HEK293T (cell line): Measurements from ENCODE around the gene KIAA0040.
"Not testable (repeated sequence)": the region's sequence is repeated elsewhere in the genome, so short reads cannot be mapped to it uniquely, and the experiment has no call there.

Source experiments
- CTCF ChIA-PET: fragments of 350-600 bp; formaldehyde crosslinking; extraction: SDS; loops from one replicate; lab custom pipeline; 2021; ENCODE audit warnings: antibody characterized with exemption, inconsistent platforms; lab: Yijun Ruan, JAX
- POLR2A ChIA-PET: fragments of 350-600 bp; formaldehyde crosslinking; extraction: SDS; loops from one replicate; lab custom pipeline; 2020; ENCODE audit warnings: antibody characterized with exemption, inconsistent platforms; lab: Yijun Ruan, JAX
- DNase-seq: peaks from one replicate; pipeline ENCODE4 v3.0.0; 2012; ENCODE audit warnings: mixed read lengths; ENCODE audit errors: extremely low spot score
- ARNT ChIP-seq: fragments of 450-650 bp; IDR thresholded peaks from 2 replicates; pipeline ENCODE4 v1.6.1; 2017; ENCODE audit warnings: mild to moderate bottlenecking
- BHLHE40 ChIP-seq: fragments of 450-650 bp; IDR thresholded peaks from 2 replicates; pipeline ENCODE4 v1.6.1; 2016; ENCODE audit warnings: mild to moderate bottlenecking, moderate library complexity, borderline replicate concordance
- CTBP1 ChIP-seq: fragments of 450-650 bp; IDR thresholded peaks from 2 replicates; pipeline ENCODE4 v1.6.1; 2016; ENCODE audit warnings: borderline replicate concordance
- ELF4 ChIP-seq: fragments of 450-650 bp; IDR thresholded peaks from 2 replicates; pipeline ENCODE4 v1.6.1; 2017; ENCODE audit warnings: antibody characterized with exemption
- FOXA1 ChIP-seq: fragments of 450-650 bp; IDR thresholded peaks from 2 replicates; pipeline ENCODE4 v1.6.1; 2016; ENCODE audit warnings: mild to moderate bottlenecking
- FOXK2 ChIP-seq: fragments of 450-650 bp; IDR thresholded peaks from 2 replicates; pipeline ENCODE4 v1.6.1; 2016; ENCODE audit warnings: mild to moderate bottlenecking
- FOXM1 ChIP-seq: fragments of 450-650 bp; IDR thresholded peaks from 2 replicates; pipeline ENCODE4 v1.6.1; 2017; ENCODE audit warnings: mild to moderate bottlenecking, borderline replicate concordance
- HDGF ChIP-seq: fragments of 450-650 bp; IDR thresholded peaks from 2 replicates; pipeline ENCODE4 v1.6.1; 2017; ENCODE audit warnings: antibody characterized with exemption, borderline replicate concordance
- L3MBTL2 ChIP-seq: fragments of 450-650 bp; conservative IDR thresholded peaks from 2 replicates; pipeline ENCODE4 v1.6.1; 2016; ENCODE audit warnings: mild to moderate bottlenecking
- LEF1 ChIP-seq: fragments of 450-650 bp; IDR thresholded peaks from 2 replicates; pipeline ENCODE4 v1.6.1; 2017; ENCODE audit warnings: mild to moderate bottlenecking, borderline replicate concordance
- NFRKB ChIP-seq: fragments of 450-650 bp; IDR thresholded peaks from 2 replicates; pipeline ENCODE4 v1.6.1; 2016; ENCODE audit warnings: mild to moderate bottlenecking, moderate library complexity
- SP1 ChIP-seq: fragments of 450-650 bp; IDR thresholded peaks from 2 replicates; pipeline ENCODE4 v1.6.1; 2017
- SUZ12 ChIP-seq: fragments of 450-650 bp; IDR thresholded peaks from 2 replicates; pipeline ENCODE4 v1.6.1; 2016; ENCODE audit warnings: mild to moderate bottlenecking
- TARDBP ChIP-seq: fragments of 450-650 bp; IDR thresholded peaks from 2 replicates; pipeline ENCODE4 v1.6.1; 2016
- ZNF384 ChIP-seq: fragments of 450-650 bp; IDR thresholded peaks from 2 replicates; pipeline ENCODE4 v1.6.1; 2016
- TF ChIP-seq, protein P1 (sequence below): fragments of 450-650 bp; IDR thresholded peaks from 2 replicates; pipeline ENCODE4 v1.6.1; 2016

The KIAA0040 gene

DNA sequence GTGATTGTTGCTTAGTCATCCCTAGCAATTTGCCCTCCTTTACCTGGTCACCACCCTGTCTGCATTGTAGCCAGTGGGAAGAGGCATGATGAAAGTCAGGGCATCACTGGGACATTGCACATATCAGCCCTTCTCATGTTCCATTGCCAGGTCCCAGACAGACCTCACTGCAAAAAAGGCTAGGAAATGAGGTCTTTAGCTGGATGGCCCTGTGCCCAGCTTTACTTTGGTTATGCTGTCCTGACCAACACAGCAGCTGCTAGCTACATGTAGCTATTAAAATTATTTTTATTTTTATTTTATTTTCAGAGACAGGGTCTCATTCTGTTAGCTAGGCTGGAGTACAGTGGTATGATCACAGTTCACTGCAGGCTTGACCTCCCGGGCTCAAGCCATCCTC is 72.1 kb downstream of the KIAA0040 start:
- TF ChIP-seq, protein P1, sequence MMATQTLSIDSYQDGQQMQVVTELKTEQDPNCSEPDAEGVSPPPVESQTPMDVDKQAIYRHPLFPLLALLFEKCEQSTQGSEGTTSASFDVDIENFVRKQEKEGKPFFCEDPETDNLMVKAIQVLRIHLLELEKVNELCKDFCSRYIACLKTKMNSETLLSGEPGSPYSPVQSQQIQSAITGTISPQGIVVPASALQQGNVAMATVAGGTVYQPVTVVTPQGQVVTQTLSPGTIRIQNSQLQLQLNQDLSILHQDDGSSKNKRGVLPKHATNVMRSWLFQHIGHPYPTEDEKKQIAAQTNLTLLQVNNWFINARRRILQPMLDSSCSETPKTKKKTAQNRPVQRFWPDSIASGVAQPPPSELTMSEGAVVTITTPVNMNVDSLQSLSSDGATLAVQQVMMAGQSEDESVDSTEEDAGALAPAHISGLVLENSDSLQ, result no peak
- CTCF ChIA-PET, result no interaction called here
- no peak for DNase-seq
- POLR2A ChIA-PET, result no interaction called here

DNA sequence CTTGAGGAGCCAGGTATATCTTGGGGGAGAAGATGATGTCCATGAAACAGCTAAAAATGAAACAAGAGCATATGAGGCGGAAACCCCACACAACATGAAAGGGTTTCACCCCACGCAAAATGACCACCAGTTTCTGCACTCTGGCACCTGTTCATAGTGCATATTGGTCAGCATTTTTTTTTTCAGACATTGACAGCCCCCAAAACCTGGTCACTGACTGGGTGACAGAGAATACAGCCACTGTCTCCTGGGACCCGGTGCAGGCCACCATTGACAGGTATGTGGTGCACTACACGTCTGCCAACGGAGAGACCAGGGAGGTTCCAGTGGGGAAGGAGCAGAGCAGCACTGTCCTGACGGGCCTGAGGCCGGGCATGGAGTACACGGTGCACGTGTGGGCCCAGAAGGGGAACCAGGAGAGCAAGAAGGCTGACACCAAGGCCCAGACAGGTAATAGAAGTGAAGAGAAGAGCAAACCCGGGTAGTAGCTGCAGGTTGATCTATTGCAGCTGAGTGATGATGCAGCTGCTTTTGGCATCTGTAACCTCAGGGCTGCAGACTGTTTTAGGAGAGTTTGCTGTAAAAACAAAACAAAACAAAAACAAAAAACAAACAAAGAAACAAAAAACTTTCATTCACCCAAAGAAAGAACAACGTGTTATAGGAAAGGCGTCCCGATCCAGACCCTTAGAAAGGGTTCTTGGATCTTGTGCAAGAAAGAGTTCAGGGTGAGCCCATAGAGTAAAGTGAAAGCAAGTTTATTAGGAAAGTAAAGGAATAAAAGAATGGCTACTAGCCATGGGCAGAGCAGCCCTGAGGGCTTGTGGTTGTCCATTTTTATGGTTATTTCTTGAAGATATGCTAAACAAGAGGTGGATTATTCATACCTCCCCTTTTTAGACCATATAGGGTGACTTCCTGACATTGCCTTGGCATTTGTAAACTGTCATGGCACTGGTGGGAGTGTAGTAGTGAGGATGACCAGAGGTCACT is 73.9 kb downstream of the KIAA0040 start:
- TF ChIP-seq HDGF, result no peak
- TF ChIP-seq FOXM1, result no peak
- no peak for TF ChIP-seq FOXK2
- no peak for TF ChIP-seq ARNT
- no peak for TF ChIP-seq ZNF384
- TF ChIP-seq, protein P1, result no peak
- TF ChIP-seq SUZ12, result no peak
- no peak for TF ChIP-seq TARDBP
- no peak for TF ChIP-seq BHLHE40
- TF ChIP-seq SP1, result no peak
- no peak for TF ChIP-seq LEF1
- TF ChIP-seq ELF4, result no peak
- TF ChIP-seq FOXA1, result no peak
- CTCF ChIA-PET, result no interaction called here

DNA sequence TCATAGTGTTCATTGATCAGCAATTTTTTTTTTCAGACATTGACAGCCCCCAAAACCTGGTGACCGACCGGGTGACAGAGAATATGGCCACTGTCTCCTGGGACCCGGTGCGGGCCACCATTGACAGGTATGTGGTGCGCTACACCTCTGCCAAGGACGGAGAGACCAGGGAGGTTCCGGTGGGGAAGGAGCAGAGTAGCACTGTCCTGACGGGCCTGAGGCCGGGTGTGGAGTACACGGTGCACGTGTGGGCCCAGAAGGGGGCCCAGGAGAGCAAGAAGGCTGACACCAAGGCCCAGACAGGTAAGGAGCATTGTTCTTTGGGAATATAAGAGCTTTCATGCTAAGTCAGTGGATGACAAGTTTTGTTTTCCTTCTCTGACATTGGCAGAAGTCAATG is 75.7 kb downstream of the KIAA0040 start:
- DNase-seq, result no peak
- TF ChIP-seq NFRKB (no peak), SP1 (no peak), SUZ12 (no peak), CTBP1 (no peak), FOXK2 (no peak), BHLHE40 (no peak), TARDBP (no peak), ARNT (no peak), LEF1 (no peak), L3MBTL2 (no peak)
- TF ChIP-seq, protein P1, result no peak
- POLR2A ChIA-PET, result no interaction called here
- CTCF ChIA-PET, result interaction anchor here (0.7 kb wide), 1 partner anchor 484 kb away, joined by 5 read pairs; no protein-coding TSS in a partner anchor

More for the DNA sequence above, 73.9 kb downstream of the KIAA0040 start:
- no peak for DNase-seq
- POLR2A ChIA-PET, result no interaction called here

DNA sequence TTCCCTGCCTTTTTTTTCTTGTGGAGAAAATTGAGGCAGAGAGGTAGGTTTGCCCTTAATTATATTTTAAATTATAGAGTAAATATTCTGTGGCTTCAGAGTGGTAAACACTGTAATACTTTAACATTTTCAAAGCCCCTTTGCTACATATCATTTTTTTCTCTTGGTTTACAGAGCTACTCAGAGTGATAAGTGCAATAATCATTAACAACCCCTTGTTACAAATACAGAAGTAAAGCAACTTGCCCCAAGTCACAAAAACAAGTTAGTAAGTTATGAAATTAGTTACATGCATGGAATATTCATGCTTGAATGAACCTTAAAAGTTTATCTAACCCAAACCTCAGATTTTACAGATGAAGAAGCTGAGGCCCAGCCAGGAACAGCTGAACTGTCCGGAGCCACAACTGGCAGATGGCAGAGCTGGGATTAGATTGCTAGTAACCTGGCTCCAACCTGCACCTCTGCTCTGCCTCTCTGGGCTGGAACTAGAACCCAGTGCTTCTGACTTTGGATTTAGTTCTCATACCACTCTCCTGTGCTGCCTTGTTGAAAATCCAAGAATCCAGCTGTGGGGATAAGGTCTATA is 76.3 kb downstream of the KIAA0040 start:
- CTCF ChIA-PET, result interaction anchor here (0.7 kb wide), 1 partner anchor 485 kb away, joined by 5 read pairs; no protein-coding TSS in a partner anchor
- POLR2A ChIA-PET, result interaction anchor here (2.1 kb wide), 1 partner anchor 93 kb away, joined by 7 read pairs; the partner anchor contains the start of gene MRPS14
- no peak for DNase-seq
- TF ChIP-seq ZNF384 (no peak), HDGF (no peak)

DNA sequence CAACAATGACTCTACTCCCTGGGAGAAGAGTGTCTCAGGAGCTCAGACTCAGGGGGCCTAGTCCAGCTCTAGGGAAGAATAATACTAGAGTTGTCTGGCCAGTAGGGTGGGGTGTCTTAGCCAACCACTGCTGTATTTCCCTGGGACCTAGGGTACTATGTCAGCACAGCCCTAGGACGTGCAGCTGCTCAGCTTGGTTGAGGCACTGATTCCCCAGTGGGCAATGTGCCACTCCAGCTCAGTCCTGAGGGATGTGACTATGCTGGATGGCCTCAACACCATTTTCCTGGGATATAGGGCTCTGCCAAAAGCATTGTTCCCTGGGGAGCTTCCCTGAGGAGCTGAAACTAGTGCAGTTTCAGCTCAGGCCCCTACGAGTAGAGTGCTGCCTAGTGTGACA is 77.6 kb downstream of the KIAA0040 start:
- ChIA-PET POLR2A (interaction anchor here (2.1 kb wide), 1 partner anchor 92 kb away, joined by 7 read pairs; the partner anchor contains the start of gene MRPS14), CTCF (interaction anchor here (1.4 kb wide), 1 partner anchor 10 kb away, joined by 6 read pairs; no protein-coding TSS in a partner anchor)
- TF ChIP-seq FOXM1, result no peak
- TF ChIP-seq ZNF384, result no peak
- no peak for TF ChIP-seq SUZ12
- no peak for TF ChIP-seq FOXK2
- no peak for TF ChIP-seq FOXA1
- no peak for TF ChIP-seq L3MBTL2
- no peak for TF ChIP-seq ARNT
- TF ChIP-seq HDGF, result no peak
- TF ChIP-seq TARDBP, result no peak
- no peak for TF ChIP-seq ELF4
- TF ChIP-seq SP1, result no peak
- TF ChIP-seq CTBP1, result no peak
- TF ChIP-seq NFRKB, result no peak
- no peak for DNase-seq

DNA sequence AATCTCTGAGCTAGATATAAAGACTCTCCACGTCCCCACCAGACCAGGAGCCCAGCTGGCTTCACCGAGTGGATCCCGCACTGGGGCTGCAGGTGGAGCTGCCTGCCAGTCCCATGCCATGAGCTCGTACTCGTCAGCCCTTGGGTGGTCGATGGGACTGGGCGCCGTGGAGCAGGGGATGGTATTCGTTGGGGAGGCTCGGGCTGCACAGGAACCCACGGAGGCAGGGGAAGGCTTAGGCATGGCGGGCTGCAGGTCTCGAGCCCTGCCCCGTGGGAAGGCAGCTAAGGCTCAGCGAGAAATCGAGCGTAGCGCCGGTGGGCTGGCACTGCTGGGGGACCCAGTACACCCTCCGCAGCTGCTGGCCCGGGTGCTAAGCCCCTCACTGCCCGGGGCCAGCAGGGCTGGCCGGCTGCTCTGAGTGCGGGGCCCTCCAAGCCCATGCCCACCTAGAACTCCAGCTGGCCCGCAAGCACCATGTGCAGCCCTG is 84.2 kb downstream of the KIAA0040 start:
- POLR2A ChIA-PET, DNase-seq, CTCF ChIA-PET: not testable (repeated sequence)
